22Rv1 (cell line): ENCODE data around the gene FNBP1.

Experiments used
- H3K27ac ChIP-seq: fragments of 450-650 bp; 2 replicates; pipeline ENCODE4 v1.5.1; 2017
- CTCF ChIP-seq: fragments of 450-650 bp; IDR thresholded peaks from 2 replicates; pipeline ENCODE4 v1.5.1; 2017; ENCODE audit warnings: mild to moderate bottlenecking
- ZFX ChIP-seq: fragments of 450-650 bp; IDR thresholded peaks from 2 replicates; pipeline ENCODE4 v1.6.1; 2017; ENCODE audit warnings: antibody characterized with exemption, borderline replicate concordance

The FNBP1 gene

GRCh38 chr9:130036099-130036498, 6.9 kb downstream of the FNBP1 start:
- no peak for TF ChIP-seq CTCF
- TF ChIP-seq ZFX: no peak
- no peak overlapping the region for H3K27ac ChIP-seq

GRCh38 chr9:130034570-130034969, 8.4 kb downstream of the FNBP1 start:
- TF ChIP-seq ZFX (no peak), CTCF (no peak)
- H3K27ac ChIP-seq: no peak overlapping the region

GRCh38 chr9:130030651-130031127, 12.3 kb downstream of the FNBP1 start:
- no peak overlapping the region for H3K27ac ChIP-seq

GRCh38 chr9:130029223-130029973, 13.6 kb downstream of the FNBP1 start:
- no peak overlapping the region for H3K27ac ChIP-seq
- TF ChIP-seq ZFX: no peak
- TF ChIP-seq CTCF: no peak

More at GRCh38 chr9:130030651-130031127, 12.3 kb downstream of the FNBP1 start:
- TF ChIP-seq ZFX (no peak), CTCF (no peak)

GRCh38 chr9:130028493-130029222, 14.3 kb downstream of the FNBP1 start:
- TF ChIP-seq ZFX (no peak), CTCF (no peak)
- H3K27ac ChIP-seq: no peak overlapping the region

GRCh38 chr9:130027533-130028365, 15.2 kb downstream of the FNBP1 start:
- TF ChIP-seq CTCF (no peak), ZFX (no peak)
- H3K27ac ChIP-seq: no peak overlapping the region
